K562 (cell line): ENCODE results near the gene CST6. TPM values are rescaled to one million over a fixed set of nuclear protein-coding genes. Genes with fewer than 3 reads are reported as not detected.

ENCODE experiments used
- CAMTA2 ChIP-seq: fragments of 250-450 bp; sonication (Bioruptor Pico); conservative IDR thresholded peaks from 2 replicates; pipeline ENCODE4 v1.5.1; 2022
- CHD2 ChIP-seq: IDR thresholded peaks from 2 replicates; pipeline ENCODE4 v1.6.1; 2011; ENCODE audit warnings: low read depth, low read length
- ELK1 ChIP-seq: sonication (generic); formaldehyde crosslinking; IDR thresholded peaks from 2 replicates; pipeline ENCODE4 v1.8.1; 2022; ENCODE audit warnings: missing genetic modification reagents
- JUND ChIP-seq, 2 experiments: IDR thresholded peaks; 2 replicates in 1 of 2; 3 replicates in 1 of 2; pipeline ENCODE4 v1.6.1; 2011; ENCODE audit warnings: borderline replicate concordance in 2 of 2, low read depth in 2 of 2, low read length in 2 of 2, improper control_type of control experiment in 1 of 2, missing biosample characterization in 1 of 2, missing genetic modification characterization in 1 of 2, missing genetic modification reagents in 1 of 2
- MTF1 ChIP-seq: fragments of 250-450 bp; sonication (Bioruptor Pico); IDR thresholded peaks from 2 replicates; pipeline ENCODE4 v1.9.0; 2021; ENCODE audit warnings: moderate library complexity, mild to moderate bottlenecking, inconsistent platforms, borderline replicate concordance
- NFRKB ChIP-seq: fragments of 450-650 bp; IDR thresholded peaks from 2 replicates; pipeline ENCODE4 v1.6.1; 2016; ENCODE audit warnings: low read depth
- NR1H2 ChIP-seq: sonication (generic); formaldehyde crosslinking; IDR thresholded peaks from 2 replicates; pipeline ENCODE4 v1.4.0; 2020; ENCODE audit warnings: mild to moderate bottlenecking, missing genetic modification reagents
- SAP30 ChIP-seq: fragments of 200-600 bp; sonication (generic); IDR thresholded peaks from 2 replicates; pipeline ENCODE4 v1.6.1; 2012; ENCODE audit warnings: borderline replicate concordance, low read depth, mild to moderate bottlenecking, moderate library complexity, low read length, control low read depth, inconsistent platforms; ENCODE audit not compliant: insufficient read depth, poor library complexity, severe bottlenecking
- ZNF354B ChIP-seq: fragments of 250-450 bp; sonication (Bioruptor Pico); IDR thresholded peaks from 2 replicates; pipeline ENCODE4 v1.4.0; 2020
- ZNF609 ChIP-seq: sonication (generic); formaldehyde crosslinking; IDR thresholded peaks from 2 replicates; pipeline ENCODE4 v1.8.1; 2023; ENCODE audit warnings: missing genetic modification reagents, mild to moderate bottlenecking, borderline replicate concordance
- polyA plus RNA-seq, 8 experiments: library from polyadenylated mRNA; depleted of rRNA in 4 of 8; stranded (reverse) in 5 of 8; unstranded in 3 of 8; fragments of >200 nt; fragmentation: Nextera tagmentation in 2 of 8; fragmentation: Illumina TruSeq in 1 of 8; extraction: Ambion mirVana in 2 of 8; extraction: Trizol in 1 of 8; gene quantifications; 2 replicates each; pipeline versions ENCODE4 v1.2.1 to v1.2.3, GENCODE V29; 2011 to 2014; ENCODE audit warnings: inconsistent platforms in 1 of 8, missing spikeins in 1 of 8
- total RNA-seq, 7 experiments: library from RNA; depleted of rRNA in 6 of 7; stranded (reverse); fragments of >200 nt in 6 of 7; fragmentation: Illumina TruSeq in 2 of 7; extraction: Trizol in 2 of 7; gene quantifications; 2 replicates each; pipeline versions ENCODE4 v1.2.1 to v1.2.3, GENCODE V29; 2011 to 2021; ENCODE audit warnings: low replicate concordance in 1 of 7
- TF ChIP-seq, protein P1 (sequence below), 2 experiments: fragments of 450-650 bp; formaldehyde crosslinking in 1 of 2; IDR thresholded peaks; 2 replicates each; pipeline versions ENCODE4 v1.4.0 to v1.6.1; 2014 to 2020; ENCODE audit warnings: mild to moderate bottlenecking in 2 of 2, borderline replicate concordance in 1 of 2, low read depth in 1 of 2
- TF ChIP-seq, protein P2 (sequence below): IDR thresholded peaks from 3 replicates; pipeline ENCODE4 v1.6.1; 2011; ENCODE audit warnings: borderline replicate concordance, mild to moderate bottlenecking; ENCODE audit not compliant: insufficient read length, insufficient read depth

The CST6 gene
- total and polyA plus RNA-seq, 9 of the 15 experiments (the other 6 are each of a cell fraction or from before 2014, with no cell fraction given) = not detected

DNA sequence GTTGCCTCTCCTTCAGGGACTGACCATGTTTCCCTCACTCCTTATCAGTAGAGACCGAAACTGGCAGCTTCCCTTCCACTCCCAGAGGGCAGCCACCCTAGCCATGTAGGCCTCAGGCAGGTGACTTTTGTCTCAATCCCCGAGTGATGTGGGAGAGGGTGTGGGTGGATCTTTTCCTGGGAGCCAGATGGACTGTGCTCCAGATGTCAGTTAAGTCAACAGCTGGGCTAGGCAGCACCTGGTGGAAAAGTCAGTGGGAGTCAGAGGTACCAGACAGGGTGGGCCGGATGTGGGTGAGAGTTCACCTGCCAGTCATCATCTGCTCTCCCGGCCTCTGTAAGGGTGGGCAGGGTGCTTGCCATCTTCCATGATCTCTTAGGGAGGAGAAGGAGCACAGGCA, 7.6 kb upstream of the CST6 start (continued):
- TF ChIP-seq, protein P1, sequence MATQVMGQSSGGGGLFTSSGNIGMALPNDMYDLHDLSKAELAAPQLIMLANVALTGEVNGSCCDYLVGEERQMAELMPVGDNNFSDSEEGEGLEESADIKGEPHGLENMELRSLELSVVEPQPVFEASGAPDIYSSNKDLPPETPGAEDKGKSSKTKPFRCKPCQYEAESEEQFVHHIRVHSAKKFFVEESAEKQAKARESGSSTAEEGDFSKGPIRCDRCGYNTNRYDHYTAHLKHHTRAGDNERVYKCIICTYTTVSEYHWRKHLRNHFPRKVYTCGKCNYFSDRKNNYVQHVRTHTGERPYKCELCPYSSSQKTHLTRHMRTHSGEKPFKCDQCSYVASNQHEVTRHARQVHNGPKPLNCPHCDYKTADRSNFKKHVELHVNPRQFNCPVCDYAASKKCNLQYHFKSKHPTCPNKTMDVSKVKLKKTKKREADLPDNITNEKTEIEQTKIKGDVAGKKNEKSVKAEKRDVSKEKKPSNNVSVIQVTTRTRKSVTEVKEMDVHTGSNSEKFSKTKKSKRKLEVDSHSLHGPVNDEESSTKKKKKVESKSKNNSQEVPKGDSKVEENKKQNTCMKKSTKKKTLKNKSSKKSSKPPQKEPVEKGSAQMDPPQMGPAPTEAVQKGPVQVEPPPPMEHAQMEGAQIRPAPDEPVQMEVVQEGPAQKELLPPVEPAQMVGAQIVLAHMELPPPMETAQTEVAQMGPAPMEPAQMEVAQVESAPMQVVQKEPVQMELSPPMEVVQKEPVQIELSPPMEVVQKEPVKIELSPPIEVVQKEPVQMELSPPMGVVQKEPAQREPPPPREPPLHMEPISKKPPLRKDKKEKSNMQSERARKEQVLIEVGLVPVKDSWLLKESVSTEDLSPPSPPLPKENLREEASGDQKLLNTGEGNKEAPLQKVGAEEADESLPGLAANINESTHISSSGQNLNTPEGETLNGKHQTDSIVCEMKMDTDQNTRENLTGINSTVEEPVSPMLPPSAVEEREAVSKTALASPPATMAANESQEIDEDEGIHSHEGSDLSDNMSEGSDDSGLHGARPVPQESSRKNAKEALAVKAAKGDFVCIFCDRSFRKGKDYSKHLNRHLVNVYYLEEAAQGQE (IDR thresholded peaks at IDR 0.05; ENCODE audit: borderline replicate concordance) = no peak
- TF ChIP-seq, protein P1 (CRISPR knock-in tag; IDR thresholded peaks at IDR 0.05; ENCODE audit: low read depth) = no peak
- TF ChIP-seq ELK1 (CRISPR knock-in tag) = no peak
- TF ChIP-seq, protein P2, sequence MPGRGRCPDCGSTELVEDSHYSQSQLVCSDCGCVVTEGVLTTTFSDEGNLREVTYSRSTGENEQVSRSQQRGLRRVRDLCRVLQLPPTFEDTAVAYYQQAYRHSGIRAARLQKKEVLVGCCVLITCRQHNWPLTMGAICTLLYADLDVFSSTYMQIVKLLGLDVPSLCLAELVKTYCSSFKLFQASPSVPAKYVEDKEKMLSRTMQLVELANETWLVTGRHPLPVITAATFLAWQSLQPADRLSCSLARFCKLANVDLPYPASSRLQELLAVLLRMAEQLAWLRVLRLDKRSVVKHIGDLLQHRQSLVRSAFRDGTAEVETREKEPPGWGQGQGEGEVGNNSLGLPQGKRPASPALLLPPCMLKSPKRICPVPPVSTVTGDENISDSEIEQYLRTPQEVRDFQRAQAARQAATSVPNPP = no peak
- no peak for TF ChIP-seq CAMTA2 (CRISPR knock-in tag)
- no peak for TF ChIP-seq SAP30
- no peak for TF ChIP-seq NR1H2 (CRISPR knock-in tag)
- TF ChIP-seq ZNF354B (CRISPR knock-in tag) = no peak
- TF ChIP-seq JUND (IDR thresholded peaks at IDR 0.05; ENCODE audit: borderline replicate concordance, low read depth, low read length) = no peak
- TF ChIP-seq JUND (tag; IDR thresholded peaks at IDR 0.05; ENCODE audit: borderline replicate concordance, low read depth, low read length) = no peak
- no peak for TF ChIP-seq MTF1 (CRISPR knock-in tag)
- no peak for TF ChIP-seq ZNF609 (CRISPR knock-in tag)
- TF ChIP-seq CHD2 = no peak
- TF ChIP-seq NFRKB = no peak
